HG03064 (cell line): ENCODE measurements around the gene TUBA1C.
"Not testable (repeated sequence)": the region's sequence is repeated elsewhere in the genome, so short reads cannot be mapped to it uniquely, and the experiment has no call there.

Experiments used
- ATAC-seq: cut with Tn5 transposase; IDR thresholded peaks from one replicate; pipeline ENCODE4 v1.9.1; 2021; ENCODE audit warnings: low read depth; ENCODE audit not compliant: unreplicated experiment

TUBA1C gene

GRCh38 chr12:49255456-49255855, 9.4 kb upstream of the TUBA1C start:
- not testable (repeated sequence) for ATAC-seq

GRCh38 chr12:49255857-49256637, 8.8 kb upstream of the TUBA1C start:
- ATAC-seq, result no peak

- ATAC-seq, result not testable (repeated sequence)
These were observed 7.2 kb upstream of the TUBA1C start for GRCh38 chr12:49257508-49258184.

- ATAC-seq, result no peak
These were observed 5.4 kb upstream of the TUBA1C start for GRCh38 chr12:49259452-49259851.

GRCh38 chr12:49260166-49260565, 4.7 kb upstream of the TUBA1C start:
- ATAC-seq, result no peak

- no peak for ATAC-seq
These were observed 4.1 kb upstream of the TUBA1C start for GRCh38 chr12:49260571-49261363.

GRCh38 chr12:49261721-49262120, 3.2 kb upstream of the TUBA1C start:
- no peak for ATAC-seq

- ATAC-seq, result no peak
These were observed 1.5 kb upstream of the TUBA1C start for GRCh38 chr12:49263400-49263763.

- ATAC-seq, result peak; percentile 21
These were observed 413 bp upstream of the TUBA1C start for GRCh38 chr12:49264466-49264872.

GRCh38 chr12:49269191-49269590, 4.3 kb downstream of the TUBA1C start:
- ATAC-seq, result not testable (repeated sequence)

GRCh38 chr12:49272790-49273725, 8.2 kb downstream of the TUBA1C start:
- no peak for ATAC-seq

- ATAC-seq, result no peak
These were observed 9.0 kb downstream of the TUBA1C start for GRCh38 chr12:49273726-49274395.

GRCh38 chr12:49274396-49275069, 9.7 kb downstream of the TUBA1C start:
- no peak for ATAC-seq

GRCh38 chr12:49276304-49277290, 11.7 kb downstream of the TUBA1C start:
- ATAC-seq, result no peak

- ATAC-seq, result no peak
These were observed 12.6 kb downstream of the TUBA1C start for GRCh38 chr12:49277466-49277865.

GRCh38 chr12:49279706-49280159, 14.9 kb downstream of the TUBA1C start:
- no peak for ATAC-seq

GRCh38 chr12:49280545-49280944, 15.7 kb downstream of the TUBA1C start:
- ATAC-seq, result not testable (repeated sequence)

- ATAC-seq, result no peak
These were observed 17.4 kb downstream of the TUBA1C start for GRCh38 chr12:49282302-49282701.
